HS-5 (cell line): ENCODE data around the gene GPR87.

Source experiments
- DNase-seq: peaks from one replicate; pipeline ENCODE4 v3.0.0-alpha.2; 2012; ENCODE audit warnings: low read depth

GPR87 gene

GRCh38 chr3:151316267-151316991 is at the start of gene GPR87:
Gene GPR87 (minus strand): TSS chr3:151316820. CDS start chr3:151300100, 16,720 bp downstream.
- DNase-seq = no peak

- DNase-seq = no peak
Observed at GRCh38 chr3:151362751-151363174, 46.1 kb upstream of the GPR87 start.

GRCh38 chr3:151357463-151357850 is 40.8 kb upstream of the GPR87 start:
- DNase-seq = no peak

GRCh38 chr3:151356794-151357462 is 40.3 kb upstream of the GPR87 start:
- no peak for DNase-seq

GRCh38 chr3:151351648-151352047 is 35.0 kb upstream of the GPR87 start:
- DNase-seq = no peak

- no peak for DNase-seq
Observed at GRCh38 chr3:151351219-151351618, 34.6 kb upstream of the GPR87 start.

GRCh38 chr3:151350656-151351055 is 34.0 kb upstream of the GPR87 start:
- DNase-seq = no peak

GRCh38 chr3:151347432-151347831 is 30.8 kb upstream of the GPR87 start:
- DNase-seq = no peak

GRCh38 chr3:151346292-151346691 is 29.7 kb upstream of the GPR87 start:
- DNase-seq = no peak

GRCh38 chr3:151345859-151346258 is 29.2 kb upstream of the GPR87 start:
- peak; percentile 38 for DNase-seq

GRCh38 chr3:151331696-151332095 is 15.1 kb upstream of the GPR87 start:
- no peak for DNase-seq

GRCh38 chr3:151330899-151331298 is 14.3 kb upstream of the GPR87 start:
- DNase-seq = no peak

- no peak for DNase-seq
Observed at GRCh38 chr3:151330379-151330778, 13.8 kb upstream of the GPR87 start.

- DNase-seq = no peak
Observed at GRCh38 chr3:151329363-151329762, 12.7 kb upstream of the GPR87 start, which contains the start of gene P2RY13. Gene P2RY13 (minus strand): TSS chr3:151329549. CDS start chr3:151329528, 21 bp downstream.

- no peak for DNase-seq
Observed at GRCh38 chr3:151328298-151328995, 11.8 kb upstream of the GPR87 start.

- DNase-seq = no peak
Observed at GRCh38 chr3:151327571-151328198, 11.1 kb upstream of the GPR87 start.

- no peak for DNase-seq
Observed at GRCh38 chr3:151322511-151322910, 5.9 kb upstream of the GPR87 start.

- no peak for DNase-seq
Observed at GRCh38 chr3:151321526-151321925, 4.9 kb upstream of the GPR87 start.

- DNase-seq = no peak
Observed at GRCh38 chr3:151320131-151320530, 3.5 kb upstream of the GPR87 start.

- no peak for DNase-seq
Observed at GRCh38 chr3:151319628-151320027, 3.0 kb upstream of the GPR87 start.

GRCh38 chr3:151318991-151319390 is 2.4 kb upstream of the GPR87 start:
- DNase-seq = no peak

- DNase-seq = no peak
Observed at GRCh38 chr3:151318313-151318712, 1.7 kb upstream of the GPR87 start.
